H1 (cell line): Measurements from ENCODE around the gene OR2A14. TPM values are rescaled to one million over a fixed set of nuclear protein-coding genes. Genes with fewer than 3 reads are reported as not detected.
"Not testable (repeated sequence)": the region's sequence is repeated elsewhere in the genome, so short reads cannot be mapped to it uniquely, and the experiment has no call there.

ENCODE experiments used
- CTCF ChIA-PET: fragments of 300-600 bp; sonication (Branson Sonifier 250); formaldehyde crosslinking; loops from one replicate; lab custom pipeline; 2021; ENCODE audit not compliant: partially characterized antibody; lab: Charles Lee
- POLR2A ChIA-PET: fragments of 300-600 bp; sonication (Branson Sonifier 250); formaldehyde crosslinking; loops from one replicate; lab custom pipeline; 2021; ENCODE audit warnings: inconsistent platforms; ENCODE audit not compliant: partially characterized antibody; lab: Charles Lee
- DNase-seq, 2 experiments: peaks; one replicate each; pipeline versions ENCODE4 v3.0.0 to v3.0.0-alpha.2; 2010 to 2022; ENCODE audit warnings: low spot score in 2 of 2, low read depth in 1 of 2, mixed read lengths in 1 of 2
- FAIRE-seq: peaks from 2 replicates; lab custom pipeline; 2011; peaks lifted over from hg19 to GRCh38; lab: Jason Lieb, UNC
- H2AFZ ChIP-seq: 2 replicates; pipeline ENCODE4 v1.8.1; 2012; ENCODE audit warnings: low read length, inconsistent platforms
- H2AK5ac ChIP-seq: 2 replicates; pipeline ENCODE4 v1.6.1; 2013; ENCODE audit warnings: low read depth, low read length
- H2BK120ac ChIP-seq: replicated peaks from 2 replicates; pipeline ENCODE3; 2013; ENCODE audit warnings: low read depth, low read length, inconsistent platforms
- H2BK12ac ChIP-seq: 2 replicates; pipeline ENCODE4 v1.6.1; 2013; ENCODE audit warnings: low read depth, low read length
- H2BK15ac ChIP-seq: 2 replicates; pipeline ENCODE4 v1.6.1; 2013; ENCODE audit warnings: low read length
- H2BK20ac ChIP-seq: 2 replicates; pipeline ENCODE4 v1.6.1; 2013; ENCODE audit warnings: low read length
- H2BK5ac ChIP-seq: 2 replicates; pipeline ENCODE4 v1.6.1; 2013; ENCODE audit warnings: low read depth, low read length
- H3K14ac ChIP-seq: 2 replicates; pipeline ENCODE4 v1.6.1; 2013; ENCODE audit warnings: inconsistent platforms; ENCODE audit not compliant: insufficient read length
- H3K18ac ChIP-seq: 2 replicates; pipeline ENCODE4 v1.6.1; 2013; ENCODE audit warnings: low read length; ENCODE audit errors: extremely low read depth
- H3K23ac ChIP-seq: 2 replicates; pipeline ENCODE4 v1.6.1; 2013; ENCODE audit warnings: inconsistent platforms; ENCODE audit not compliant: insufficient read length
- H3K23me2 ChIP-seq: 2 replicates; pipeline ENCODE4 v1.6.1; 2013; ENCODE audit warnings: low read depth, low read length
- H3K27ac ChIP-seq: 2 replicates; pipeline ENCODE4 v1.6.1; 2011; ENCODE audit warnings: low read depth, low read length, inconsistent platforms
- H3K27me3 ChIP-seq, 4 experiments: replicated peaks in 1 of 4; 1 replicate in 1 of 4; 2 replicates in 3 of 4; pipeline versions ENCODE4 v1.6.1 to v1.8.1; 2011 to 2013; ENCODE audit warnings: low read length in 3 of 4, mild to moderate bottlenecking in 3 of 4, inconsistent platforms in 2 of 4, mixed read lengths in 2 of 4, moderate library complexity in 1 of 4; ENCODE audit not compliant: control insufficient read depth in 3 of 4, insufficient read depth in 3 of 4; ENCODE audit errors: extremely low read depth in 1 of 4
- H3K36me3 ChIP-seq, 4 experiments: 2 replicates each; pipeline versions ENCODE4 v1.6.1 to v1.8.1; 2011 to 2013; ENCODE audit warnings: mild to moderate bottlenecking in 4 of 4, low read length in 3 of 4, moderate library complexity in 2 of 4, control low read depth in 1 of 4, inconsistent platforms in 1 of 4; ENCODE audit not compliant: insufficient read depth in 4 of 4, control insufficient read depth in 2 of 4
- H3K4ac ChIP-seq: replicated peaks from 2 replicates; pipeline ENCODE3; 2013; ENCODE audit warnings: low read length, low read depth, mixed read lengths, inconsistent platforms; ENCODE audit not compliant: insufficient read length
- H3K4me1 ChIP-seq, 4 experiments: replicated peaks in 1 of 4; 1 replicate in 1 of 4; 2 replicates in 3 of 4; pipeline versions ENCODE4 v1.6.1 to v1.8.1; 2011 to 2013; ENCODE audit warnings: low read length in 3 of 4, inconsistent platforms in 2 of 4, mixed read lengths in 1 of 4; ENCODE audit not compliant: insufficient read depth in 4 of 4, control insufficient read depth in 3 of 4
- H3K4me2 ChIP-seq, 2 experiments: 2 replicates each; pipeline versions ENCODE4 v1.6.1 to v1.8.1; 2011 to 2013; ENCODE audit warnings: low read depth in 2 of 2, low read length in 2 of 2, control low read depth in 1 of 2, inconsistent platforms in 1 of 2, mild to moderate bottlenecking in 1 of 2; ENCODE audit not compliant: insufficient read depth in 1 of 2
- H3K4me3 ChIP-seq, 4 experiments: fragments of 200-600, 300-600 bp in 1 of 4; sonication (generic), shearing (Covaris generic), sonication (Bioruptor Twin) in 1 of 4; 2 replicates each; pipeline versions ENCODE4 v1.5.1 to v1.8.1; 2011 to 2016; ENCODE audit warnings: low read length in 4 of 4, low read depth in 3 of 4, control low read depth in 2 of 4, inconsistent platforms in 2 of 4, mild to moderate bottlenecking in 2 of 4, mixed read lengths in 1 of 4, moderate library complexity in 1 of 4; ENCODE audit not compliant: insufficient read depth in 2 of 4; ENCODE audit errors: extremely low read depth in 1 of 4
- H3K56ac ChIP-seq: replicated peaks from 2 replicates; pipeline ENCODE3; 2013; ENCODE audit warnings: low read depth, mild to moderate bottlenecking, mixed read lengths, low read length, inconsistent platforms; ENCODE audit not compliant: insufficient read length
- H3K79me1 ChIP-seq: 2 replicates; pipeline ENCODE4 v1.6.1; 2013; ENCODE audit warnings: low read depth, low read length, control low read depth
- H3K79me2 ChIP-seq, 2 experiments: 2 replicates each; pipeline versions ENCODE4 v1.6.1 to v1.8.1; 2012 to 2013; ENCODE audit warnings: low read length in 2 of 2, mild to moderate bottlenecking in 2 of 2, inconsistent platforms in 1 of 2; ENCODE audit not compliant: insufficient read depth in 2 of 2, control insufficient read depth in 1 of 2
- H3K9ac ChIP-seq, 4 experiments: replicated peaks in 1 of 4; 1 replicate in 1 of 4; 2 replicates in 3 of 4; pipeline versions ENCODE4 v1.6.1 to v1.8.1; 2011 to 2013; ENCODE audit warnings: low read depth in 3 of 4, low read length in 3 of 4, control low read depth in 2 of 4, mild to moderate bottlenecking in 2 of 4, moderate library complexity in 2 of 4, inconsistent platforms in 1 of 4; ENCODE audit errors: extremely low read depth in 1 of 4
- H3K9me3 ChIP-seq, 2 experiments: 2 replicates each; pipeline versions ENCODE4 v1.6.1 to v1.8.1; 2012 to 2013; ENCODE audit warnings: mild to moderate bottlenecking in 2 of 2, moderate library complexity in 2 of 2, control low read depth in 1 of 2, inconsistent platforms in 1 of 2, low read depth in 1 of 2, low read length in 1 of 2, mixed read lengths in 1 of 2; ENCODE audit not compliant: insufficient read depth in 2 of 2
- H4K20me1 ChIP-seq, 2 experiments: replicated peaks in 1 of 2; 2 replicates each; pipeline versions ENCODE3 to v1.8.1; 2011 to 2013; ENCODE audit warnings: inconsistent platforms in 2 of 2, low read length in 2 of 2, mild to moderate bottlenecking in 1 of 2; ENCODE audit not compliant: insufficient read depth in 2 of 2, control insufficient read depth in 1 of 2
- H4K5ac ChIP-seq: 2 replicates; pipeline ENCODE4 v1.6.1; 2013; ENCODE audit warnings: low read length, low read depth, mixed read lengths, inconsistent platforms; ENCODE audit not compliant: insufficient read length
- H4K8ac ChIP-seq: 2 replicates; pipeline ENCODE4 v1.8.0; 2013; ENCODE audit warnings: mild to moderate bottlenecking, moderate library complexity, low read length, inconsistent platforms; ENCODE audit not compliant: insufficient read depth; ENCODE audit errors: extremely low read depth
- H4K91ac ChIP-seq: replicated peaks from 2 replicates; pipeline ENCODE3; 2013; ENCODE audit warnings: low read length, mixed read lengths, inconsistent platforms; ENCODE audit not compliant: insufficient read length
- WGBS, 2 experiments: shearing (Covaris generic) in 1 of 2; methylation state at CpG; one replicate each; pipeline versions ENCODE4 v1.1.6 to v1.1.7; 2013 to 2015; ENCODE audit warnings: low lambda C conversion rate in 2 of 2, mixed read lengths in 2 of 2, inconsistent platforms in 1 of 2, low coverage in 1 of 2, missing lambda C conversion rate in 1 of 2; ENCODE audit not compliant: insufficient replicate concordance in 2 of 2, insufficient coverage in 1 of 2, insufficient read length in 1 of 2; ENCODE audit errors: extremely low coverage in 1 of 2, missing lambda C conversion rate in 1 of 2; 5-methylcytosine and 5-hydroxymethylcytosine counted together
- polyA plus RNA-seq, 7 experiments: library from polyadenylated mRNA; depleted of rRNA in 3 of 7; stranded (reverse) in 5 of 7; unstranded in 2 of 7; fragments of >200 nt in 5 of 7; fragments of 200-250 nt in 2 of 7; gene quantifications; 1 replicate in 5 of 7; 2 replicates in 1 of 7; 4 replicates in 1 of 7; pipeline versions ENCODE4 v1.2.1 to v1.2.3, GENCODE V29; 2011 to 2013; ENCODE audit warnings: missing spikeins in 2 of 7, mixed read lengths in 2 of 7
- total RNA-seq: library from RNA; stranded (reverse); fragmentation: NEBNext Ultra II Directional; extraction: Animal tissue kit (Norgen Biotek cat#: 25700); gene quantifications from 2 replicates; pipeline ENCODE4 v1.2.1, GENCODE V29; 2021

Gene OR2A14
- total and polyA plus RNA-seq, 2 of the 8 experiments (the other 6 are each of a cell fraction or from before 2014, with no cell fraction given) = not detected

DNA sequence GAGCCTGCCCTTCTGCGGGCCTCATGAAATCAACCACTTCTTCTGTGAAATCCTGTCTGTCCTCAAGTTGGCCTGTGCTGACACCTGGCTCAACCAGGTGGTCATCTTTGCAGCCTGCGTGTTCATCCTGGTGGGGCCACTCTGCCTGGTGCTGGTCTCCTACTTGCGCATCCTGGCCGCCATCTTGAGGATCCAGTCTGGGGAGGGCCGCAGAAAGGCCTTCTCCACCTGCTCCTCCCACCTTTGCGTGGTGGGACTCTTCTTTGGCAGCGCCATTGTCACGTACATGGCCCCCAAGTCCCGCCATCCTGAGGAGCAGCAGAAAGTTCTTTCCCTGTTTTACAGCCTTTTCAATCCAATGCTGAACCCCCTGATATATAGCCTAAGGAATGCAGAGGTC, 6.6 kb downstream of the OR2A14 start:
- H3K56ac ChIP-seq, H4K5ac ChIP-seq, FAIRE-seq, H4K8ac ChIP-seq, H3K27ac ChIP-seq, H2BK12ac ChIP-seq, H3K4me2 ChIP-seq, H3K4ac ChIP-seq, H2BK15ac ChIP-seq, H3K79me1 ChIP-seq, H2BK5ac ChIP-seq, H3K4me3 ChIP-seq, H3K79me2 ChIP-seq, H3K9me3 ChIP-seq, POLR2A ChIA-PET, H3K18ac ChIP-seq, DNase-seq, H3K14ac ChIP-seq, H3K36me3 ChIP-seq, H2AFZ ChIP-seq, H2AK5ac ChIP-seq, H2BK20ac ChIP-seq, H3K23ac ChIP-seq, H4K91ac ChIP-seq, CTCF ChIA-PET, H3K23me2 ChIP-seq, H3K4me1 ChIP-seq, H2BK120ac ChIP-seq, H3K9ac ChIP-seq, H4K20me1 ChIP-seq, H3K27me3 ChIP-seq: not testable (repeated sequence)
- WGBS, 2 experiments = 97% methylated on average over 9 of the region's 9 CpGs; no CpG with 5 or more reads in 1 of the 2 experiments
